Adrenal gland (tissue), 5 donors: ENCODE data around the gene SNAI3.

Experiments used
- CTCF ChIP-seq, 6 experiments: fragments of 450-650 bp in 4 of 6; fragments of 200-600 bp in 2 of 6; sonication (generic) in 1 of 6; IDR thresholded peaks; 1 replicate in 5 of 6; 2 replicates in 1 of 6; pipeline versions ENCODE4 v1.5.1 to v1.8.0; 2016 to 2021; ENCODE audit warnings: antibody characterized with exemption in 6 of 6, mild to moderate bottlenecking in 2 of 6, moderate library complexity in 1 of 6
- POLR2A ChIP-seq, 2 donors: fragments of 450-650 bp; IDR thresholded peaks; one replicate each; pipeline ENCODE4 v1.6.1; 2017; ENCODE audit warnings: antibody characterized with exemption in 2 of 2, mild to moderate bottlenecking in 2 of 2, moderate library complexity in 1 of 2
- donor health status: DM: no; HTN: no; CAD: no.

DNA sequence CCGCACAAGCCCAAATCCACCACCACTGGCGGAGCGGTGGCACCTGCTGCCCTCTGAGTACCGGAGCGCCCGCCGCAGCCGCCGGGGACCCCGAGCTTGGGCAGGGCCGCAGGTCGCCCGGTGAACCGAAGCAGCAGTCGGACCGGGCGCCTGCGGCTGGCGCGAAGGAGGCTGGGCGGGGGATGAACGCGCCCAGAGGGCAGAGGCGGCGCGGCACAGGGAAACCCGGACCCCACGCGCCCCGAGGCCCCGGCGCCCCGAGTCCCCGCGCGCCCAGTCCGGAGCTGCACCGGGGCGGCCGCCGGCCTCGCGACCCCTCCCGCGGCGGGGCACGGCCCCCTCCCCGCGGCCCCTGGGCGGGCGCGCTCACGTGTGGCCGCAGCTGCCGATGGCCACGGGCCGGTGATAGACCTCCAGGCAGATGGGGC is 19.5 kb upstream of the SNAI3 start:
- no peak for TF ChIP-seq CTCF (IDR thresholded peaks at IDR 0.05)
- TF ChIP-seq POLR2A (IDR thresholded peaks at IDR 0.05), result no peak
